HG02884 (cell line): ENCODE data around the gene AQP1.

Source experiments
- ATAC-seq: cut with Tn5 transposase; IDR thresholded peaks from one replicate; pipeline ENCODE4 v1.9.1; 2021; ENCODE audit warnings: mild to moderate bottlenecking, moderate library complexity; ENCODE audit not compliant: unreplicated experiment

Gene AQP1

DNA sequence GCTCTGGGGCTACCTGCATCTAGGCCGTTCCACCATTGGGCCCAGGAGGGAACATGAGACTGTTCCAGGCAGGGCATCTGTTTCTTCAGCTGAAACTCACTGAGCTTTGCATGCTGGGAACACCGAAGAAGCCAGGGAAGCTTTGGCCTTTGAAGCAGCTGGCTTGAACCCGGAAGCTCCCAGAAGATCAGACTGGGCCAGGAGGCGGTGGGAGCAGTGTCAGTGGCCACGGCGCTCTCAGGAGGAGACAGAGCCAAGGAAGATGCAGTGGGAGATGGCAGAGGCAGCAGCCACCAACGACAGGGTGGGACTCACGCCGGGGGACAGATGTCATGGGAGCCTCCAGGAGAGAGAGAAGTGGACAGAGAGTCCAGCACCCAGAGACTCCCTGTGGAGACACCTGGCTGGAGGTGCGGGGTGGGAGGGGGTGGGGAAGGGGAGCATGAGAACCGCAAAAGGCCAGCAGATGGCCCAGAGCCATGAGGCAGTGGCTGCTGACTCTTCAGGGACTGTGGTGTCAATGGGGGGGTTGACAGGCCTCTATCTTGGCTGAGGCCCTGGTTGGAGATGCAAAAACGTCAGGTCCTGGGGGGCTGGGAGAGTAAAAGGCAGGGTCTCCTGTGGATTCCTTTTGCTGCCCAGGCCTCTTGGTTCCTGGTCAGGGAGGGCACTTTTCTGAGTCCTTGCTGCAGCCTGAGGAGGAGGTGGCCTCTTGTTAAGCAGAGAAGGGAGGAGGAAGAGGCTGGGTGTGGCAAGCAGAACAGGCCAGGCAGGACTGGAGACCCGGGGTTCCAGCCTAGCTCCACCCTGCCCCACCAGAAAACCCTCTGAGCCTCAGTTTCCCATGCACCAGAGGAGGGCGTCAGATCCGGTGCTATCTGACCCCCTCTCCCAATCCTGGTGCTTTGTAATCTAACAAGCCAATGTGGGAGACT, 6.3 kb upstream of the AQP1 start:
- ATAC-seq: no peak

DNA sequence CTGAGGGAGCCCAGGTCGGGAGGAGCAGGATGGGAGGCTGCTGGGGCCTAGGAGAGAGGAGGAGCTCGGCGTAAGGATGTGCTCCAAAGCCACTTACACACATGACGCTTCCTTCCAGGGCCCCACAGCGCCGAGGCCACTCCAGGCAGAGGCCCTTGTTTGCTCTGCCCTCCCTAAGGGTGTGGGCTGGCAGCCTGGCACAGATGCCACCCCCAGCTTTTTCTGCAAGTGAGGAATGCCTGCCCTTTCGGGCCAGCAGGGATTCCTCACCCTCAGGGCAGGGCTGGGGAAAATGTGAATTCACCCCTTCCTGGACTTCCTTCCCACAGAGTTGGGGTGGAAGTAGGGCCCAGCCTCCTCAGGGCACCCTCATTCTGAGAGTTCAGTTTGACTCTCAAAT, 5.6 kb upstream of the AQP1 start:
- ATAC-seq: no peak

DNA sequence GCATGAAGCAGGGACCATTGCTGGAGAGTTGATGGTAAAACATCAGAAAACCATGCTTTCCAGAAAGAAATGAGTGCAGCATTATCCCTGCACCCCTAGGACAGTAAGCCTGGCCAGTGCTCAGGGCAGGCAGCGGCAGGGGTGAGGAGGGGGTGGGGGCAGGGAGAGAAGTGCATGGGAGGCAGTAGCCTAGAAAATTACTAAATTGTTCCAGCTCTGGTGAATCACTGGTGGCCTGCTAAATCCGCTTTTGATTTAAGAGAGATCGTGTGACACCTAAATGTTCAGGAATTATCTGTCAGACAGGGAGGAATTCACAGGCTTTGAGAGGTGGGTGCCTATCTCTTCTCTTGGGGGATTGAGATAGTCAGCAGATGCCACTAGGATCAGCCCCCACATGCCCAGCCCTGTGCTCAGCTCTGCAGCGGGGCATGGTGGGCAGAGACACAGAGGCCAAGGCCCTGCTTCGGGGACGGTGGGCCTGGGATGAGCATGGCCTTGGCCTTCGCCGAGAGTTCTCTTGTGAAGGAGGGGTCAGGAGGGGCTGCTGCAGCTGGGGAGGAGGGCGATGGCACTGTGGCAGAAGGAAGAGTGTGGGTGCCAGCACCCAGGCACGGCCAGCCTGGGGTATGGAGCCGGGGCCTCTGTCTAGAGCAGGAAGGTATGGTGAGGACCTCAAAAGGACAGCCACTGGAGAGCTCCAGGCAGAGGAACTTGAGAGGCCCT, 5.0 kb upstream of the AQP1 start:
- ATAC-seq: no peak

DNA sequence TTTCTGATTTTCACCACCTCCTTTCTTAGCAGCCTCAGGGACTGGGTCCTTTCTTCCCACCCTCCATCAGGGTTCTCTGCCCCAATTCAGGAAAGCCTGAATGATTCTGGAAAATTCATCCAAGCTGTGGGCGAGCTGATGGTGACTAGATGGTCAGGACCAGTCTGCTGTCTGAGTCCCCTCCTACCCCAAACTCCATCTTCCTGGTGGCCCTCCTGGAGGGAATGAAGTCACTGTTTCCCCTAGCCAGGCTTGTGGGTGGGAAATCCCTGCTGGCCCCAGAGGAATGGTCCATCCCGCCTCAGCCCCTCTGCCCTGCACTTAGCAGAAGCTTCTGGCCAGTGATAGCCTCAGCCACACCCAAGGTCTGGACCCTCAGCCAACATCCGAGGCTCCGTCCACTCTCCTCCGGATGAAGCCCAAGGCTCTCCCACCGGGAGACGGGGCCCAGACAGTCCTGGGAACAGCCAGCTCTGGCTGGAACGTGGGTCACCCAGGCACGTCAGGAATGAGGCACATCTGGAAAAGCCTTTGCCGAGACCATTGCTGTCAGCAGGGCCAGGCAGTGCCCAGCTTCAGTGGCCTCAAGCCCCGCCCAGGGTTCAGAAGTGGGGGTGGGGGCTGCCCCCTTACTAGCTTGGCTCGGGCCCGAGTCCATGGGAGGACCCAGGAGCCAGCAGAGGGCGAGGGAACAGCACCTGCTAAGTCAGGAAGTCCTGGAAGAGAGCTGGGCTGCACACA, 4.0 kb upstream of the AQP1 start:
- ATAC-seq: no peak

DNA sequence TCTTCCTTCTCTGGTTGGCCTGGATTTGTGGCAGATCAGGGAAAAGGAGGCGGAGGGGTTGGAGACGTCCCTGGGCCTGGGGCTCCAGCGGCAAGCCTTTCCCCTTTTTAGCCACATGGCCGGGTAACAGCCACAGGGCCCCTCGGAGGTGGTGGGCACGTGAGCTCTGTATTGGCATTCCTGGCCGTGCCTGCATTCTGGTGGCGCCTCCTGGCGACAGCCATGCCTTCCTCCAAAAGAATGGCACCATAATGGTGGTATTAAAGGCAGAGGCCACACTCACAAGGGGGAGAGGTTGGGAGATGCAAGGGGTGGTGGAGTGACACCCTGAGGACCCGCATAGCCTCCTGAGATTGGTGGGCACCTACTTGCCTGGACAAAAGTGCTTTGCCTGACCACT, 3.0 kb upstream of the AQP1 start:
- ATAC-seq: no peak

DNA sequence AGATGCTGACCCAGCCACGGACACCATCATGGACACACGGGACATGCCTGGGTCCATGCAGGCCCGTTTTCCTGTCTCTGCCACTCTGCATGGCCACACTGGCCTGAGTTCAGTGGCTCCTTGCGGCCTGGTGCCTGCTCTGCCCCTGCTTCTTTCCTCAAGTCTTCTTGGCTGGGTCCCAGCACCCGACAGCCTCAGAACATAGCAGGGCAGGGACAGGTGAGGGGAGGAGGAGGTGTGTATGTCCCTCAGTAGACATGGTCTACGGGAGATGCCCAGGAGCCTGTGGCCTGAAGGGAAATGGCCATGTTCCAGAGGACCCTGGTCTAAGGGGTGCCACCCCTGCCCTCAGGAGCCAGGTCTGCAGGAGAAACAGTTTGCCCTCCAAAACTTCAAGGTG, 2.2 kb upstream of the AQP1 start:
- ATAC-seq: no peak

GRCh38 chr7:30910411-30911073, 1.1 kb upstream of the AQP1 start:
- no peak for ATAC-seq

DNA sequence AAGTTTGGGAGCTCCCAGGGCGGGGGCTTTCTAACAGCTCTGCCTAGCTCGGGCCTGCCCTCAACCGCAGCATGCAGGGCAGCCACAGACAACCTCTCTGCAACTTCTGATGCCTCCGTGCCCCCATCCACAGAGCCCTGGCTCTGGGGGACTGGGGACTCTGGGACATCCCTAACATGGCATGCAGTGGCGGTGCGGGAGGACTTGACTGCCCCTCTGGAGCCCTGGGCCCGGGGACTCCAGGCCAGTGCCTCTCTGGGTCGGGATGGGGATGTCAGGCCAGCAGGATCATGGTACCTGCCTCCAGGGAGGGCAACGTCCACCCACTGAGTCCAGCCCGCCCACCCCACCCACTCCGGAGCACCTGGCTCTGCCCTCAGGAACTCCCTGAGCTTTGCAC, 520 bp upstream of the AQP1 start:
- ATAC-seq: no peak

- ATAC-seq: no peak
Measured at GRCh38 chr7:30912021-30912730, 523 bp downstream of the AQP1 start.

GRCh38 chr7:30912731-30912985, 1.0 kb downstream of the AQP1 start:
- no peak for ATAC-seq

DNA sequence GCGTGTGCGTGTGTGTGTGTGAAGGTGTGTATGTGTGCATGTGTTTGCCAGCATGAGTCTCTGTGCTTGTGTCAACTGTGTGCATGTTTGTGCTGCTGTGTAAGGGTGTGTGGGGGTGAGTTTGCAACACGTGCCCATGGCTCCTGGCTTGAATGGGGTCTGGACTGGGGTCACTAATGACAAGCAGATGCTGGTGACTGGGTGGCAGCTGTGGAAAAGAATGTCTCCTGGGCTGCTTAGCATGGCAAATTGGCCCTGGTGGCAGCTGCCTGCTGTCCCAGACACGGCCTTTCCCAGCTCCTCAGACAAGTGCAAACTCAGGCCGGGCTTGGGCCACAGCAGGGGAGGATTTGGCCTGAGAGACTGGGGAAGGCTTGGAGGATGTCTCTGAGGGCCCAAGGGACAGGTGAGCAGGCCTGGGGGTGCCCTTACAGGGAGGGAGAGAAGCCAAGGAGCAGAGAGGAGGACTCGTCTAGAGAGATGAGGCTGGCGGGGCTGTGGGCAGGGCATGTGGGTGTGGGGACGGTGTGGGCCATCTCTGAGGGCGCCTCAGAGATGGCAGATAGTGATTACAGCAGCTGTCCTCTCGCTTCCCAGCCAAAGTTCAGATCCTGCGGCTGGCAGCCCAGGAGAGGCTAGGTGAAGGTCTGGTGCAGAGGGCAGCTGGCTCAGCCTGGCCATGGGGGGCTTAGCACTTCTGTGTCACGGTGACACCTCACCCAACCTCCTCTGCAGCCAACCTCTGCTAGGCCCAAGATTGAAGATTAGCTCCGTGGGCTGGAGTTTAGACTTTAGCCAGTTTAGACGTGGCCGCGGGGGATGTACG, 1.5 kb downstream of the AQP1 start:
- ATAC-seq: no peak

- ATAC-seq: no peak
Measured at GRCh38 chr7:30913821-30914515, 2.3 kb downstream of the AQP1 start.

DNA sequence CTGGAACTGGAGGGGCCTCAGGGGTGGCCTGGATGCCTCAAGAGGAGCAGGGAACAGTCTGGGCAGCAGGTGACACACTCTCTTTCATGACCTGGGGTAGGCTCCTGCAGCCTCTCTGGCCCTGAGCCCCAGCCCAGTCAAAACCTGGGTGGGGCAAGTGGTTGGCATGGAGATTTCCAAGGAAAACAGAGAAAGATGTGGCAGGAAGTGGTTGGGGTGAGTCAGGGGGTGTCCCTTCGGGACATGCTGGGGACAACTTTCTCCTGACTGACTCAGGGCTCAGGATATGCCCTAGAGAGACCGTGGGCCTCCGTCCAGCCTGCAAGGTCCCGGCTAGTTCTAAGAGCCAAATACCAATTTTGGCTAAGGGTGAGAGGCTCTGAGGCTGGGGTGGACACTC, 2.9 kb downstream of the AQP1 start:
- ATAC-seq: no peak

- ATAC-seq: no peak
Measured at GRCh38 chr7:30915005-30915601, 3.5 kb downstream of the AQP1 start.

- ATAC-seq: no peak
Measured at GRCh38 chr7:30915751-30916150, 4.1 kb downstream of the AQP1 start.

DNA sequence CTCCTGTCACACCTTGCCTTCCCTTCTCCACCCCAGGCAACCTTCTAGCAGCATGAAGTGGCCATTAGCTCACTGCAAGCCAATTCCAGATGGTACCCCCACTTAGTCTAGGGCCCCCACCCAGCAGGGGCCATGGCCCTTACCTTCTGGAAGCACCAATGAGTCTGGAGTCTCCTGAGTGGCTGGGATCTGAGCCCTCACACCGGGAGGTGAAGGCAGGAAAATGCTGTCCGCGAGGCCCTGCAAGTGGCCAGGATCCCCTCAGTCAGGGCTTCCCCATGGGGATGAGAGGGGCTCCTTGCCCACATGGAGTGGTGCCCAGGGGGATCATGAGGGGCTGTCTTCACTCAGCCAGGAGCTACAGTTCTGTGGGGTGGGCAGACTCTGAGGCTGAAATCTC, 4.6 kb downstream of the AQP1 start:
- ATAC-seq: no peak

- ATAC-seq: no peak
Measured at GRCh38 chr7:30916767-30917166, 5.1 kb downstream of the AQP1 start.

- no peak for ATAC-seq
Measured at GRCh38 chr7:30917216-30917893, 5.7 kb downstream of the AQP1 start.
